ENCODE data around the gene IFFO2.

The IFFO2 gene

DNA sequence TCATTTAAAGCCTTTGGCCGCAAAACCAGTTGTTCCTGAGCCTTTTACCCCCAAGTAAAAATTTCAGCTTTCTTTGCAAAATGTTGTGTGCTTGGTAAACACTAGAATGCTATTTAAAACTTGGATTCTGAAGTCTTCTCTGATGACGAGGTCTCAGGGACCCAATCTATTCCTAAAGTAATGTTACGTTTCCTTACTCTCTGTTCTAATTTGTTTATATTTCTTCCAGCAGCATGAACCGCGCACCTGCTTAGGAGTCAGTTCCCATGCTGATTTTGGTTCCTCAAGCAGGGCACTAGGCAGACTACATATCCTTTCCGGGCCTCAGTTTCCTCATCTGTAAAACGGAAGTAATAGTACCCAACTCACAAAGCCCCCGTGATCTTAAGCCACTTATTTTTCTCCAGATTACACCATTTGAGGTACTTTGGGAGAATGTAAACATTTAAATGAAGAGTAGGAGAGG is 53.2 kb downstream of the IFFO2 start (continued):
- TF ChIP-seq, protein P1, sequence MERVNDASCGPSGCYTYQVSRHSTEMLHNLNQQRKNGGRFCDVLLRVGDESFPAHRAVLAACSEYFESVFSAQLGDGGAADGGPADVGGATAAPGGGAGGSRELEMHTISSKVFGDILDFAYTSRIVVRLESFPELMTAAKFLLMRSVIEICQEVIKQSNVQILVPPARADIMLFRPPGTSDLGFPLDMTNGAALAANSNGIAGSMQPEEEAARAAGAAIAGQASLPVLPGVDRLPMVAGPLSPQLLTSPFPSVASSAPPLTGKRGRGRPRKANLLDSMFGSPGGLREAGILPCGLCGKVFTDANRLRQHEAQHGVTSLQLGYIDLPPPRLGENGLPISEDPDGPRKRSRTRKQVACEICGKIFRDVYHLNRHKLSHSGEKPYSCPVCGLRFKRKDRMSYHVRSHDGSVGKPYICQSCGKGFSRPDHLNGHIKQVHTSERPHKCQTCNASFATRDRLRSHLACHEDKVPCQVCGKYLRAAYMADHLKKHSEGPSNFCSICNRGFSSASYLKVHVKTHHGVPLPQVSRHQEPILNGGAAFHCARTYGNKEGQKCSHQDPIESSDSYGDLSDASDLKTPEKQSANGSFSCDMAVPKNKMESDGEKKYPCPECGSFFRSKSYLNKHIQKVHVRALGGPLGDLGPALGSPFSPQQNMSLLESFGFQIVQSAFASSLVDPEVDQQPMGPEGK (CRISPR knock-in tag; IDR thresholded peaks at IDR 0.05; ENCODE audit: borderline replicate concordance) = no peak

DNA sequence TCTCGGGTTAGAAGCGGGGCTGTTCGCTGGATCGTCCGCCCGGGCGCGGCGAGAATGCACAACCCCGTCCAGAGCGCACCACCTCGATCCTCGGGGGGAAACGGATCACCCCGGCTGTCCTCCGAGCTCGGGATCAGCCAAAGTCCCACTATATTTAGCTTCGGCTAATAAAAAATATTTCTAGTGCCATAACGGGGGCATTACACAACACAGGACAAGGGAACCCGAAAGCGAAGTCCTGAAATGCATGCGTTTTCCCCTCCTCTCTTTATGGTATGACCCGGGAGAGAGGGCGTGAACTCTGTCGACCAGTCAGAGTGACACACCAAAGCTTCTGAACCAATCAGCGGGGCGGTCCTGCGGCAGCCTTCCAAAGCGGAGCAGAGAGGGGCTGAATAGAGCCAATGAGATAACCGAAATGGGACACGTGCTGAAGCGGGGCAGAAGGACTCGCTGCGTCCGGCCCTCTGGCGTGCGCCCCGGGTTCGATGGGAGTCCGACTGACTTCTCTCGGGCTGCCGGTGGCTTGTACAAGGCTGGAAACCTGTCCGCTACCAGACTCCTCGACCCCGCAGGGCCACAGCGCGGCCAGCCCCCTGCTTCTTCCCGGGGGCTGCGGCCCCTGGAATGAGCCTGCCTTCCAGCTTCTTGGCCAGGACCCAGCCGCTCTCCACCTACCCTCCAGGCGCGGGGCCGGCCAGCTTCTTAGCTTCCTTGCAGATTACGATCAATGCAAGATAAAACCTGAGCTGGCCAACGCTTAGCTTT is 53.8 kb downstream of the IFFO2 start, which contains the start of gene ALDH4A1:
TSS of gene ALDH4A1 (minus strand) at position 33 of the 768 bp plus-strand sequence. CDS start at position 1, 32 bp downstream.
- ATAC-seq = peak; percentile 98
- TF ChIP-seq GLIS3 (CRISPR knock-in tag; IDR thresholded peaks at IDR 0.05) (no peak), ZNF565 (CRISPR knock-in tag; conservative IDR thresholded peaks at IDR 0.05; ENCODE audit: low read depth) (no peak)
- TF ChIP-seq, protein P1 (CRISPR knock-in tag; IDR thresholded peaks at IDR 0.05; ENCODE audit: borderline replicate concordance) = peak; percentile 61; the same call in 1 of the 2 replicates

DNA sequence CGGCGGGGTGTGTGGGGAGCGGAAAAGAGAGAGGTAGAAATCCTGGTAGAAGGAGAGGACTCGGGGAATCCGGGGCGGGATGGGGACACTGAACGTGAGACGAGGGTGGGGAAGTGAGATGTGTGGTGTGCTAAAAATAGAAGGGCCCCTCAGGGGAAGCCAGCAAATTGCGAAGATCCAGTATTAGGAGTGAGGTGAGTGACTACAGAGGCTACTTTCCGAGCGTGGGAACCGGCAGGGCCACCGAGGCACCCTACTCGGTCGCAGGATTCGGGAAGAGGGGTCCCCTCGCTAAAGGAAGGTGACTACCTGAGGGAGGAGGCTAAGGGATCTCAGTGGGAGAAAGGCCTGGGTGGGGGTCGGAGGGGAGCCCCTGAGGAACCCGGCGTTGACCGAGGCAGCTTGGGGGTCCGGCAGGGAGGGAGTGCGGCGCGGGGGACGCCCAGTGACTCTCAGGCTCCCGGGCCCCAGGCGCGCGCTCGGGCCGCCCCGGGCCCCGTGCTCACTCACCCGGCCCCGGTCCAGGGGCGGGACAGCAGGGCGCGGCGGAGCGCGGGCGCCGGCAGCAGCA is 54.4 kb downstream of the IFFO2 start:
- TF ChIP-seq PPARA (CRISPR knock-in tag; IDR thresholded peaks at IDR 0.05; ENCODE audit: borderline replicate concordance) (no peak), ZFP30 (CRISPR knock-in tag; IDR thresholded peaks at IDR 0.05) (no peak), ZNF70 (CRISPR knock-in tag; IDR thresholded peaks at IDR 0.05) (no peak), ZC3H10 (CRISPR knock-in tag; IDR thresholded peaks at IDR 0.05) (no peak), CSDC2 (CRISPR knock-in tag; IDR thresholded peaks at IDR 0.05) (no peak), ZFP3 (CRISPR knock-in tag; IDR thresholded peaks at IDR 0.05) (no peak), ISL1 (CRISPR knock-in tag; IDR thresholded peaks at IDR 0.05) (no peak), ARNTL (CRISPR knock-in tag; IDR thresholded peaks at IDR 0.05; ENCODE audit: borderline replicate concordance, low read depth) (no peak), ESRRG (CRISPR knock-in tag; IDR thresholded peaks at IDR 0.05) (no peak)
- TF ChIP-seq, protein P2, sequence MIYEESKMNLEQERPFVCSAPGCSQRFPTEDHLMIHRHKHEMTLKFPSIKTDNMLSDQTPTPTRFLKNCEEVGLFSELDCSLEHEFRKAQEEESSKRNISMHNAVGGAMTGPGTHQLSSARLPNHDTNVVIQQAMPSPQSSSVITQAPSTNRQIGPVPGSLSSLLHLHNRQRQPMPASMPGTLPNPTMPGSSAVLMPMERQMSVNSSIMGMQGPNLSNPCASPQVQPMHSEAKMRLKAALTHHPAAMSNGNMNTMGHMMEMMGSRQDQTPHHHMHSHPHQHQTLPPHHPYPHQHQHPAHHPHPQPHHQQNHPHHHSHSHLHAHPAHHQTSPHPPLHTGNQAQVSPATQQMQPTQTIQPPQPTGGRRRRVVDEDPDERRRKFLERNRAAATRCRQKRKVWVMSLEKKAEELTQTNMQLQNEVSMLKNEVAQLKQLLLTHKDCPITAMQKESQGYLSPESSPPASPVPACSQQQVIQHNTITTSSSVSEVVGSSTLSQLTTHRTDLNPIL (CRISPR knock-in tag; IDR thresholded peaks at IDR 0.05; ENCODE audit: low read depth) = no peak

DNA sequence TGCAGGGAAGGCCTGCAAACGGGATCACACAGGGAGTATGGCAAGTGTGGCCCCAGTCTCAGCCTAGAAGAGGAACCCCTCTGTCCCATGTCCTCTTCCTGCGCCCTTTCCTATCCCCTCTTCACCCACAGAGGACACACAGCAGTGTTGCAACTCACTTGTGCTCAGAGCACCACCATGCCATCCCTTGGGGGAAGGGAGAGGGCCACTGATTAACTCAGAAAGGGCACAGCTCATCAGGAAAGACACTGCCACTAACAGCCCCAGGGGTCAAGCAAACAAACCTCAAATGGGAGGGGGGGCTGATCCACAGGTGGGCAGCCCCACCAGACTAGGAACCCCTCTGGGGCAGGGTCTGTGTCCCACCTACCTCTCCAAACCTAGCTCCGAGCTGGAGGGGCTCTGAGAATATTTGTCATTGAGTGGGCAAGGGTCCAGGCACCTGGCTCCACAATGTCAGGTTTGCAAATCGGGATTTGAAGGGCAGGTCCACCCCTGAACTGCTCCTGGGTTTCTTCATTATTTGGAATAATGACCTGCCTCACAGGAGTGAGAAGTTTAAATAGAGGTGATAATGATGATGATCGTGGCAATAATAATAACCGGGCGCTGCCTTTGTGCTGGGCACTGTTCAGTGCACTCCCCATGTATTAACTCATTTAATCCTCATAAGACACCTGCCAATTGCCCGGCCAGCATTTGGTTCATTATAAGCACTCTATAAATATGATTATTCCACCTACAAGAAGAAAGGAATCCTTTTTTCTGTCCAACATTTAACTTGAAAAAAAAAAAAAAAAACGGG is 55.1 kb downstream of the IFFO2 start:
- no peak for TF ChIP-seq ISL1 (CRISPR knock-in tag; IDR thresholded peaks at IDR 0.05)
- TF ChIP-seq, protein P2 (CRISPR knock-in tag; IDR thresholded peaks at IDR 0.05; ENCODE audit: low read depth) = no peak
- no peak for TF ChIP-seq GLIS3 (CRISPR knock-in tag; IDR thresholded peaks at IDR 0.05)
- ATAC-seq = no peak

More for the DNA sequence above, 54.4 kb downstream of the IFFO2 start:
- ATAC-seq = peak; percentile 2; the same call in 2 of the 3 replicates

DNA sequence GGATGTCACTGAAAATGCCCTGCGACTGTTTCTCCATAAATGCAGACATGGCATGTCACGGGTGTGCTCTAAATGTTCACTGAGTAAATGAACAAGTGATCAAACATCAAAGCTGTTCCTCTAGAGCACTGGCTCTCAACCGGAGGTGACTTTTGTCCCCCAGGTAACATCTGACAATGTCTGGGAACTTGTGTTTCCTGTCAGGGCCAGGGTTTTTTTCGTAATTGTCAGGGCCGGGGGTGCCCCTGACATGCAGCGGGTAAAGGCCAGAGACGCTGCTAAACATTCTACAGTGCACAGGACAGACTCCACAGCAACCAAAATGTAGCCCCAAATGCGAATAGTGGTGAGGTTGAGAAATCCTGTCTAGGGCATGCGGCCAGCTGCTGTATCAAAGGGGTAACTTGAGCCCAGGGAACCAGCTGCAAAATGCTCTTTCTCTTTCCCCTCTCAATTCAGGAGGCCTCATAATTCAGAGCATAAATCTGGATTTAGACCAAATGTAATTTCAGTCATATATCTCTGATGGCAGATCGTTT is 56.1 kb downstream of the IFFO2 start:
- no peak for TF ChIP-seq ZNF70 (CRISPR knock-in tag; IDR thresholded peaks at IDR 0.05)
- no peak for TF ChIP-seq CSDC2 (CRISPR knock-in tag; IDR thresholded peaks at IDR 0.05)
- TF ChIP-seq ZNF8 (CRISPR knock-in tag; IDR thresholded peaks at IDR 0.05) = no peak
- TF ChIP-seq ZNF565 (CRISPR knock-in tag; conservative IDR thresholded peaks at IDR 0.05; ENCODE audit: low read depth) = no peak
- TF ChIP-seq, protein P3, sequence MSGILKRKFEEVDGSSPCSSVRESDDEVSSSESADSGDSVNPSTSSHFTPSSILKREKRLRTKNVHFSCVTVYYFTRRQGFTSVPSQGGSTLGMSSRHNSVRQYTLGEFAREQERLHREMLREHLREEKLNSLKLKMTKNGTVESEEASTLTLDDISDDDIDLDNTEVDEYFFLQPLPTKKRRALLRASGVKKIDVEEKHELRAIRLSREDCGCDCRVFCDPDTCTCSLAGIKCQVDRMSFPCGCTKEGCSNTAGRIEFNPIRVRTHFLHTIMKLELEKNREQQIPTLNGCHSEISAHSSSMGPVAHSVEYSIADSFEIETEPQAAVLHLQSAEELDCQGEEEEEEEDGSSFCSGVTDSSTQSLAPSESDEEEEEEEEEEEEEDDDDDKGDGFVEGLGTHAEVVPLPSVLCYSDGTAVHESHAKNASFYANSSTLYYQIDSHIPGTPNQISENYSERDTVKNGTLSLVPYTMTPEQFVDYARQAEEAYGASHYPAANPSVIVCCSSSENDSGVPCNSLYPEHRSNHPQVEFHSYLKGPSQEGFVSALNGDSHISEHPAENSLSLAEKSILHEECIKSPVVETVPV (CRISPR knock-in tag; IDR thresholded peaks at IDR 0.05) = no peak
- TF ChIP-seq TOX (CRISPR knock-in tag; IDR thresholded peaks at IDR 0.05; ENCODE audit: borderline replicate concordance) = no peak
- TF ChIP-seq BACH2 (CRISPR knock-in tag; IDR thresholded peaks at IDR 0.05; ENCODE audit: borderline replicate concordance) = no peak
- TF ChIP-seq PPARA (CRISPR knock-in tag; IDR thresholded peaks at IDR 0.05; ENCODE audit: borderline replicate concordance) = no peak
- no peak for TF ChIP-seq OSR1 (CRISPR knock-in tag; IDR thresholded peaks at IDR 0.05)
- TF ChIP-seq ISL1 (CRISPR knock-in tag; IDR thresholded peaks at IDR 0.05) = no peak
- no peak for TF ChIP-seq ZFP3 (CRISPR knock-in tag; IDR thresholded peaks at IDR 0.05)
- TF ChIP-seq ARNTL (CRISPR knock-in tag; IDR thresholded peaks at IDR 0.05; ENCODE audit: borderline replicate concordance, low read depth) = no peak
- TF ChIP-seq ZC3H10 (CRISPR knock-in tag; IDR thresholded peaks at IDR 0.05) = no peak
- TF ChIP-seq, protein P4, sequence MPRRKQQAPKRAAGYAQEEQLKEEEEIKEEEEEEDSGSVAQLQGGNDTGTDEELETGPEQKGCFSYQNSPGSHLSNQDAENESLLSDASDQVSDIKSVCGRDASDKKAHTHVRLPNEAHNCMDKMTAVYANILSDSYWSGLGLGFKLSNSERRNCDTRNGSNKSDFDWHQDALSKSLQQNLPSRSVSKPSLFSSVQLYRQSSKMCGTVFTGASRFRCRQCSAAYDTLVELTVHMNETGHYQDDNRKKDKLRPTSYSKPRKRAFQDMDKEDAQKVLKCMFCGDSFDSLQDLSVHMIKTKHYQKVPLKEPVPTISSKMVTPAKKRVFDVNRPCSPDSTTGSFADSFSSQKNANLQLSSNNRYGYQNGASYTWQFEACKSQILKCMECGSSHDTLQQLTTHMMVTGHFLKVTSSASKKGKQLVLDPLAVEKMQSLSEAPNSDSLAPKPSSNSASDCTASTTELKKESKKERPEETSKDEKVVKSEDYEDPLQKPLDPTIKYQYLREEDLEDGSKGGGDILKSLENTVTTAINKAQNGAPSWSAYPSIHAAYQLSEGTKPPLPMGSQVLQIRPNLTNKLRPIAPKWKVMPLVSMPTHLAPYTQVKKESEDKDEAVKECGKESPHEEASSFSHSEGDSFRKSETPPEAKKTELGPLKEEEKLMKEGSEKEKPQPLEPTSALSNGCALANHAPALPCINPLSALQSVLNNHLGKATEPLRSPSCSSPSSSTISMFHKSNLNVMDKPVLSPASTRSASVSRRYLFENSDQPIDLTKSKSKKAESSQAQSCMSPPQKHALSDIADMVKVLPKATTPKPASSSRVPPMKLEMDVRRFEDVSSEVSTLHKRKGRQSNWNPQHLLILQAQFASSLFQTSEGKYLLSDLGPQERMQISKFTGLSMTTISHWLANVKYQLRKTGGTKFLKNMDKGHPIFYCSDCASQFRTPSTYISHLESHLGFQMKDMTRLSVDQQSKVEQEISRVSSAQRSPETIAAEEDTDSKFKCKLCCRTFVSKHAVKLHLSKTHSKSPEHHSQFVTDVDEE (CRISPR knock-in tag; IDR thresholded peaks at IDR 0.05) = no peak
- ATAC-seq = no peak
